Pancreas (tissue), 10 donors: Measurements from ENCODE around the gene GOLGA6L10. TPM values are rescaled to one million over a fixed set of nuclear protein-coding genes. Genes with fewer than 3 reads are reported as not detected.
"Not testable (repeated sequence)": the region's sequence is repeated elsewhere in the genome, so short reads cannot be mapped to it uniquely, and the experiment has no call there.

Source experiments
- ATAC-seq, 4 donors: fragments of 200-7000 bp; cut with Tn5 transposase; one replicate each; pipeline versions ENCODE4 v1.8.0 to v1.9.1; 2020; ENCODE audit warnings: mild to moderate bottlenecking in 4 of 4, moderate library complexity in 4 of 4
- DNase-seq, 6 donors: peaks; one replicate each; pipeline ENCODE4 v3.0.0-alpha.2; 2020
- FAIRE-seq: peaks from 2 replicates; lab custom pipeline; 2012; peaks lifted over from hg19 to GRCh38; lab: Jason Lieb, UNC
- H3K27ac ChIP-seq, 4 donors: fragments of 200-600 bp; sonication (generic); 1 replicate in 3 of 4; 2 replicates in 1 of 4; pipeline versions ENCODE4 v1.5.0 to v1.8.0; 2020
- H3K27me3 ChIP-seq, 4 donors: fragments of 200-600 bp; one replicate each; pipeline ENCODE4 v1.8.0; 2021
- H3K36me3 ChIP-seq, 3 donors: fragments of 200-600 bp; sonication (generic) in 1 of 3; one replicate each; pipeline versions ENCODE4 v1.5.0 to v1.8.0; 2020 to 2021
- H3K4me1 ChIP-seq, 3 donors: fragments of 200-600 bp; one replicate each; pipeline ENCODE4 v1.8.0; 2021
- H3K4me3 ChIP-seq, 4 donors: fragments of 200-600 bp; sonication (generic) in 2 of 4; one replicate each; pipeline versions ENCODE4 v1.5.0 to v1.8.0; 2020 to 2021
- H3K9me3 ChIP-seq, 4 donors: fragments of 200-600 bp; one replicate each; pipeline ENCODE4 v1.8.0; 2021
- WGBS, 2 donors: extraction: QIAGEN DNeasy Blood & Tissue Kit; methylation state at CpG; one replicate each; pipeline ENCODE4 v1.1.7; 2013; 5-methylcytosine and 5-hydroxymethylcytosine counted together
- intact Hi-C, 3 donors: fragments of 100-400 bp; cut with DNase I; formaldehyde crosslinking; loops; one replicate each; pipeline versions ENCODE4 v1.11.1 to v1.14.2; 2022
- polyA plus RNA-seq, 2 donors: library from polyadenylated mRNA; stranded (reverse); fragments of 200-250 nt; gene quantifications; one replicate each; pipeline ENCODE4 v1.2.3, GENCODE V29; 2013
- total RNA-seq, 6 donors: library from RNA; stranded (reverse); fragmentation: NEBNext Ultra II Directional in 4 of 6; extraction: Animal tissue kit (Norgen Biotek cat#: 25700) in 4 of 6; gene quantifications; one replicate each; pipeline versions ENCODE4 v1.2.1 to v1.2.4, GENCODE V29; 2021 to 2023
- TF ChIP-seq, protein P1 (sequence below), 4 donors: fragments of 200-600 bp; sonication (generic) in 3 of 4; IDR thresholded peaks; one replicate each; pipeline versions ENCODE4 v1.5.0 to v1.8.0; 2021; ENCODE audit warnings: antibody characterized with exemption in 4 of 4
- donor health status: healthy with polysubstance abuse.
- donor health status: DM: no; HTN: no; CAD: no; lungs with moderate emphysema.
- donor health status: DM: no; HTN: no; CAD: no.
- donor health status: control.
- donor health status: control.
- donor health status: Bipolar disorder and iron deficiency.
- donor health status: DM: yes; HTN: yes; CAD: no.
- donor health status: DM: no; HTN: no; CAD: no.
- donor health status: DM: no; HTN: no; CAD: no.
- donor health status: DM: yes; HTN: yes; CAD: no.

Gene GOLGA6L10
- total and polyA plus RNA-seq, 8 donors, result 0.49 to 4.3 (median 1.5) TPM

DNA sequence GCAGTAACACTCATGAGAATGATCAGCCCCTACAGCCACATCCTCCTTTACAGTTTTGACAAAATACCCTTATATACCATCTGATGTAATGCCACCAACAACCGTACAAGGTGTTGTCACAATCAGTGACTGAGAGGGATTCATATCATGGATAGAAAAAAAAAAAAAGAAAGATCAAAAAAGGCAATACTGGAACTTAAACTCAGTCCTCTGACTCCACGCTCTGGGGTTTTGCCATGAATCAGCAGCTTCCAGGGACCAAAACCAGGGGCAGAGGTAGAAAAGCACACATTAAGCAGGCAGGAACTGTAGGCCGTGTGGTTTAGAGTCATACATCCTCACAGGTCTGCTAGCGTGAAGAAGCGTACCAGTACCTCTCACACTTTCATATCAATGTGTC is 1.6 kb downstream of the GOLGA6L10 start:
- ATAC-seq, H3K4me1 ChIP-seq, FAIRE-seq, H3K27me3 ChIP-seq, H3K9me3 ChIP-seq, H3K27ac ChIP-seq, H3K4me3 ChIP-seq, intact Hi-C loops, DNase-seq, H3K36me3 ChIP-seq: not testable (repeated sequence)
- WGBS, 2 donors, result 57 to 69% methylated on average over 2 to 3 of the region's 5 CpGs

DNA sequence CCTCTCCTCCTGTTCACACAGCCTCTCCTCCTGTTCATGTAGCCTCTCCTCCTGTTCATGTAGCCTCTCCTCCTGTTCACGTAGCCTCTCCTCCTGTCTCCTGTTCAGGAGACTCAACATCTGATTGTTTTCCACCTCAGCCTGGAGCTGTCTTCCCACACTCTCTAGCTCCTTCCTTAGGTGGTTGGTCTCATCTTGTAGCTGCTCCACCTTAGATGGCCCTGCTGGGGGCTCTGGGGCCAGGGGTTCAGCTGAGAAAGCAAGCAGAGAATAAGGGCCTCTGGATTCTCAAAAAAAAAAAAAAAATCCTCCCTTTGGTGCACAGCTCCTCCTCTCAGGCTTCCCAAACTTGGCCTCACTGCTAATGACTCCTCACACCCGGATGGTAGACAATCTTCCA is 4.1 kb downstream of the GOLGA6L10 start:
- H3K27ac ChIP-seq, H3K27me3 ChIP-seq, H3K36me3 ChIP-seq, intact Hi-C loops, ATAC-seq, H3K4me3 ChIP-seq, FAIRE-seq, H3K9me3 ChIP-seq, H3K4me1 ChIP-seq: not testable (repeated sequence)
- peak in 1 of 6 donors; percentile 25 for DNase-seq
- 88% methylated on average over 1 of the region's 2 CpGs for WGBS, 2 donors

DNA sequence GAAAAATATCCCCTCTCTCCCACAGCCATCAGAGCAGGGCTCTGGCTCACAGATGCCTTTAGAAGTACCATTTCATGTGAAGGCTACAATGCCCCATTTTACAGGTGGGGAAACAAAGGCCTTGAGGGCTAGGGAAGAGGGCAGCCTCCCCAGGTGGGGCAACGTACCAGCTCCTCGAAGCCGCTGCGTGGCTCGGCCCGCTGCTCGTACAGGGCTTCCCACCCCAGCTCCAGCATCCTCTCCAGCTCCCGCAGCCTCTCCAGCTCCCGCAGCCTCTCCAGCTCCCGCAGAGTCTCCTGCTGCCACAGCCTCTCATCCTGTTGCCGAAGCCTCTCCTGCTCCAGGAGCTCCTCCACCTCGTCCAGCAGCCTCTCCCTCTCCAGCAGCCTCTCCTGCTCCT is 4.9 kb downstream of the GOLGA6L10 start:
- intact Hi-C loops, H3K36me3 ChIP-seq, H3K9me3 ChIP-seq, H3K4me1 ChIP-seq, H3K27me3 ChIP-seq, H3K4me3 ChIP-seq, FAIRE-seq, H3K27ac ChIP-seq, ATAC-seq: not testable (repeated sequence)
- peak in 1 of 6 donors; percentile 45 for DNase-seq
- 87 to 89% methylated on average over 10 to 11 of the region's 12 CpGs for WGBS, 2 donors

DNA sequence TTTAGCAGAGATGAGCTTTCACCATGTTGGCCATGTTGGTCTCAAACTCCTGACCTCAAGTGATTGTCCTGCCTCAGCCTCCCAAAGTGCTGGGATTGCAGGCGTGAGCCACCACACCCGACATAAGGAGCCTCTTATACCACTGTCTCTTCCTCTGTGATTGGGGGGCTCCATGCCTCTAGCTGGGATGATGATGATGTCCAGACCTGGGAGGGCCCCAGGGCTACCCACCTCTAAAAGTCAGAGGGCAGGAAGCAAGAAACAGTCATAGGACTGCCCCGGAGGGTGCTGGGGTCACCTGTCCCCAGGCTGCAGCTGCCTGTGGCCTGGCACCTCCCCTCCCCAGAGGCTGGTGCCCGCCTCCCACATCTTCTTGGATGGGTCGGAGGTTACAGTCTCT is 5.4 kb downstream of the GOLGA6L10 start:
- H3K36me3 ChIP-seq, H3K9me3 ChIP-seq, H3K4me3 ChIP-seq, H3K27me3 ChIP-seq, FAIRE-seq, ATAC-seq, H3K4me1 ChIP-seq, intact Hi-C loops, H3K27ac ChIP-seq: not testable (repeated sequence)
- DNase-seq, result peak in 1 of 6 donors; percentile 30
- 83 to 100% methylated on average over 2 of the region's 5 CpGs for WGBS, 2 donors

DNA sequence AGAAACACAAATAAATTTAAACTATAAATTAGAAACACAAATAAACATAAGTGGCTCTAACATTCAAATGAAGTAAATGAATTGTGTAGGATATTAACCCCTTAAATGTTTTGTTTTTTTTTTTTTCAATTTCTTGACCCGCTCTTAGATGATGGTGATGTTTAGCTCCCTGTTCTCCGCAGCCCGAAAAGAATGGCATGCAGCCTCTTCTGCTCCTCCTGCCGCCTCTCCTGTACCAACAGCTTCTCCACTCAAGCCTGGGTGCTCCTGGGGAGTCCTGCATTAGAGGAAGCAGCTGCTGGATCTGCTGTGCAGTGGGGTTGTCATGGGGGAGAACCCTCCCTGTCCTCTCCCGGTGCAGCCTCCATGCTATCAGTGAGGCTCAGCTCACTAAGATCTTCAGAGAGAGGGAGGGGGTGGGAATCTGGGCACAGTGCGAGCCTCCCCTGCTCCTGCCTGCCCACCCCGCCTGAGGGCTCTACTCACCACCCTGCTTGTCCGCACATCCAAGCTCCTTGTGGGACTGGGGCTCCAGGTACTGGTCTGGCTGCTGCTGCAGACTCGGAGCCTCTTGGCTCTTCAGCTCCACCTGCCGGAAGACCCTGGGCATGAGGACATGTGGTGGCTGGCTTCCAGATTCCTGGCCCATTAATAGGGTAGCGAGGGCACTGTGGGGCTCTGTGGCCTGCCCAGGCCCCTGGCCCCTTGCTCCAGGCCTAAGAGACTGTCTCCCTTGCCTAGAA is 6.5 kb downstream of the GOLGA6L10 start:
- H3K9me3 ChIP-seq, ATAC-seq, H3K27me3 ChIP-seq, H3K4me1 ChIP-seq, H3K27ac ChIP-seq, intact Hi-C loops, FAIRE-seq, H3K4me3 ChIP-seq, H3K36me3 ChIP-seq: not testable (repeated sequence)
- TF ChIP-seq, protein P1, sequence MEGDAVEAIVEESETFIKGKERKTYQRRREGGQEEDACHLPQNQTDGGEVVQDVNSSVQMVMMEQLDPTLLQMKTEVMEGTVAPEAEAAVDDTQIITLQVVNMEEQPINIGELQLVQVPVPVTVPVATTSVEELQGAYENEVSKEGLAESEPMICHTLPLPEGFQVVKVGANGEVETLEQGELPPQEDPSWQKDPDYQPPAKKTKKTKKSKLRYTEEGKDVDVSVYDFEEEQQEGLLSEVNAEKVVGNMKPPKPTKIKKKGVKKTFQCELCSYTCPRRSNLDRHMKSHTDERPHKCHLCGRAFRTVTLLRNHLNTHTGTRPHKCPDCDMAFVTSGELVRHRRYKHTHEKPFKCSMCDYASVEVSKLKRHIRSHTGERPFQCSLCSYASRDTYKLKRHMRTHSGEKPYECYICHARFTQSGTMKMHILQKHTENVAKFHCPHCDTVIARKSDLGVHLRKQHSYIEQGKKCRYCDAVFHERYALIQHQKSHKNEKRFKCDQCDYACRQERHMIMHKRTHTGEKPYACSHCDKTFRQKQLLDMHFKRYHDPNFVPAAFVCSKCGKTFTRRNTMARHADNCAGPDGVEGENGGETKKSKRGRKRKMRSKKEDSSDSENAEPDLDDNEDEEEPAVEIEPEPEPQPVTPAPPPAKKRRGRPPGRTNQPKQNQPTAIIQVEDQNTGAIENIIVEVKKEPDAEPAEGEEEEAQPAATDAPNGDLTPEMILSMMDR (IDR thresholded peaks at IDR 0.05), result peak in 3 of 4 donors; percentile 6 to 18 (median 18)
- 46 to 52% methylated on average over 8 of the region's 11 CpGs for WGBS, 2 donors
- peak in 5 of 6 donors; percentile 39 to 76 (median 63) for DNase-seq

DNA sequence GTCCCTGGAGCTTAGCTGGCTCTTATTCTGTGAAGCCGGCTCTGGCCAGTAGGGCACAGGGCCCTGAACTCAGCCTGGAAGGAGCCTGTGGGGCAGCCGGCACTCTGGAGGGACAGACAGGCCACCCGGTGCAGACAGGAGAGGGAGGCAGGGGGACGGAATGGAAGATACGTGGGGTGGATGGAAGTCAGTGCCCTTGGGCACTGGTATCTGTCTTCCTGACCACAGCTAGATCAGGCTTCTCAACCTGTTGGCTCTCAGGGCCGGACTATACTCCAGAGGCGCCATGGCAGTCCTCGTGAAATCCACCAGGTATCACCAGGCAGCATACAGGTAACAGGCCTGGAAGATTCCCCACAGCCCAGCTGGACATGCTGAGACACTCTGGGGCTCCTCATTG is 10.7 kb downstream of the GOLGA6L10 start:
- H3K4me3 ChIP-seq, FAIRE-seq, H3K27me3 ChIP-seq, H3K4me1 ChIP-seq, H3K9me3 ChIP-seq, ATAC-seq, H3K36me3 ChIP-seq, intact Hi-C loops, H3K27ac ChIP-seq: not testable (repeated sequence)
- WGBS, 2 donors, result 76 to 82% methylated on average over 8 of the region's 8 CpGs
- DNase-seq, result peak in 1 of 6 donors; percentile 33

DNA sequence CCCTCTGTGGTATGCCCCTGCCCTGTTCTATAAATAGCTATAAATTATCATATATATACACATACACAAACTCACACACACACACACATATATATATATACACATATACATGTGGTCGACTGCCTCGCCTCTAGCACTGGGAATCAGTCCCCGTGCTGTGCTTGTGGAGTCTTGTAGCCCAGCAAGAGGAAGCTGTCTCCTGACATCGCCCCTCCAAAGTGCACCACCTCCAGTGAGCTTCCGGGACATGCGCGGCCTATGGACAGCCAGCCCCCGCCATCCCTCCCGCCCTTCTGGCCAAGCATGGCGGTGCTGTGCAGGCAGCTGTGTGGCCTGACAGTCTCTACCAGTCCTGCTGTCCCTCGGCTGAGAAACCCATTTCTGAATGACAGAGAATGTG is 11.2 kb downstream of the GOLGA6L10 start:
- H3K4me3 ChIP-seq, H3K27ac ChIP-seq, ATAC-seq, H3K27me3 ChIP-seq, H3K36me3 ChIP-seq, H3K4me1 ChIP-seq, intact Hi-C loops, FAIRE-seq, H3K9me3 ChIP-seq: not testable (repeated sequence)
- DNase-seq, result peak in 1 of 6 donors; percentile 19
- WGBS, 2 donors, result 92 to 98% methylated on average over 3 to 10 of the region's 11 CpGs

DNA sequence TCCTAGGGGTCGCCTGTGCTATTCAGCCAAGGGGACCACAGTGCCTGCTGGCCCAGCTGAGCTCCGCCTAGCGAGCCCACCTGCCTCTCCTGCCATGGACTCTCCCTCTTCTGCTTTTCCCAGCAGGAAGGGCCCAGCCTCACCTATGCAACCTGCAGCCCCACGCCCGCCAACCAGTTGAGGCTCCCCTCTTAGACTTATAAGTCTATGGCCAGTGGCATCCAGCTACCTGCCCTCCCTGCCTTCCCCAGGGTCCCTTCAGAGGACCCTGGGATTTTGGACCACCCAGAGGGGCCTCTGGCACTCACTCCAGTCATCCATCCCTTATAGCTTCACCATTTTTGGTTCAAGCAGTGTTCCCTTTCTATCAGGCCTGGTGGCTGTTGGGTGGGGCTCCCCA is 12.2 kb downstream of the GOLGA6L10 start:
- FAIRE-seq, ATAC-seq, H3K36me3 ChIP-seq, H3K27me3 ChIP-seq, H3K9me3 ChIP-seq, H3K4me3 ChIP-seq, H3K4me1 ChIP-seq, intact Hi-C loops, H3K27ac ChIP-seq: not testable (repeated sequence)
- peak in 1 of 6 donors; percentile 14 for DNase-seq
- WGBS, 2 donors, result 97 to 100% methylated on average over 3 of the region's 5 CpGs

DNA sequence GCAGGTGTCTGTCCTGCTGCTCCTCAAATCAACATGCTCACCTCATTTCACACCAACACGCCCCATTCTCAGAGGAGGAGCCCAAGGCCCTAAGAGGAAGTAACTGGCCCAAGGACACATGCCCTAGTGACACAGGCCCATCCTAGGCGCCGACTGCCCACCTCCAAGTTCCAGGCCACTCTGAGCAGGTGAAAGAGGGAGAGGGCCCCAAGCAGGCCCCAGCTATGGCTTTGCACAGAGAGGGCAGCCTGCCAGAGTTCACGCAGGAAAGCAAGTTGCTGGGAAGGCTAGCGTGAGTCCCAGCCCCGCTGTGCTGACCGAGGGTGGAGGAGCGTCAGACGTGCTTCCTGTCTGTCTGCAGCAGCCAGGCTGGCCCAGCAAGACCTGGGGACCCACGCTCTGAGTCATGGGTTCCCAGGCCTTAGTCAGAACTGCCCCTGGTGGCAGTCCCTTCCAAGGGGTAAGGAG is 13.1 kb downstream of the GOLGA6L10 start:
- intact Hi-C loops, FAIRE-seq, H3K4me1 ChIP-seq, H3K4me3 ChIP-seq, H3K27ac ChIP-seq, H3K27me3 ChIP-seq, H3K36me3 ChIP-seq, H3K9me3 ChIP-seq: not testable (repeated sequence)
- WGBS, 2 donors, result 76 to 78% methylated on average over 8 to 10 of the region's 10 CpGs
- ATAC-seq, result peak in 1 of 4 donors; percentile 27
- peak in 1 of 6 donors; percentile 31 for DNase-seq

DNA sequence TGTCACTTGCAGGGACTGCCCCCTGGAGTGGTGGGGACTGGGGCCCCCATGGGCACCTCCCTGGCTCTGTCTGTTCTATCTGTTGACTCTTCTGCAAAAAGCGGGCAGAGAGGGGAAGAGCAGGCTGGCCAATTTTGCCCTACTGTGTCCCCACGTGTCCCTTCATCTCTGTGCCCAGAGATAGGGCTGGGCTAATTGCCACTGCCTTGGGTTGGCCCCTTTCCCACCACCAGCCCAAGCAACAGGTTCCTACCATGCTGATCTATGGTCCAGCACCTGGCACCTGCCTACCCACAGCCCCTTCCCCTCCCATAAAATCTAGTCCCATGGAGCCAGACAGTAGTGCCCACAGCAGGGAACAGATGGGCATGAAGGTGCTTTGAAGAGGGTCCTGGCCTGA is 14.3 kb downstream of the GOLGA6L10 start:
- 72% methylated on average over 2 of the region's 2 CpGs; no CpG with 5 or more reads in 1 of the 2 donors for WGBS, 2 donors
- H3K36me3 ChIP-seq, H3K27me3 ChIP-seq, H3K4me1 ChIP-seq, ATAC-seq, FAIRE-seq, H3K27ac ChIP-seq, H3K4me3 ChIP-seq, intact Hi-C loops, H3K9me3 ChIP-seq: not testable (repeated sequence)
- peak in 1 of 6 donors; percentile 16 for DNase-seq

DNA sequence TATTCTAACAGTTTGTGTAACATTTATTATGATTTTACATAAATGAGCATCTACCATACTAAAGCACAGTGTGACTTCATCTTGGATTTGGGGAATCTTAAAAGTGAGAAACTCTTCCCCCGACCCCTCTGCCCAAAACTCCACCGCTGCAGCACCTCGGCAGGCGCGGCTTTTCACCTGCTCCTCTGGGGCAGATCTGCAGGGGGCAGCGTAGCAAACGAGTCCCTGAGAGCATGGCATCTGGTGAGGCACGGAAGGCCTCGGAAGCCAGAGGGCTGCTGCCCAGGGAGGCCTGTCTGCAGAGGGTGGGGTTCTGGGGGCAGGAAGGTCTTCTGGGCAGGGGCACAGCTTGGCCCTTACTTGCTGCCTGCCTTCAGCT is 14.7 kb downstream of the GOLGA6L10 start:
- H3K27me3 ChIP-seq, H3K4me3 ChIP-seq, H3K27ac ChIP-seq, ATAC-seq, H3K36me3 ChIP-seq, FAIRE-seq, H3K9me3 ChIP-seq, H3K4me1 ChIP-seq, intact Hi-C loops: not testable (repeated sequence)
- WGBS, 2 donors, result 83 to 88% methylated on average over 7 to 8 of the region's 9 CpGs
- DNase-seq, result peak in 2 of 6 donors; percentile 6 to 55
